Activated CD4-positive, alpha-beta T cell treated with anti-CD3 and anti-CD28 coated beads, Interleukin-2, amount 10 ng/mL, durations not matched to agents 24 days and 14 days (primary cell): ENCODE measurements around the gene TAB2. TPM values are rescaled to one million over a fixed set of nuclear protein-coding genes. Genes with fewer than 3 reads are reported as not detected.
"Not testable (repeated sequence)": the region's sequence is repeated elsewhere in the genome, so short reads cannot be mapped to it uniquely, and the experiment has no call there.

ENCODE experiments used
- DNase-seq: peaks from one replicate; pipeline ENCODE4 v3.0.0; 2022
- H3K27ac Mint-ChIP-seq: one replicate; pipeline ENCODE4 v1.8.0; 2022; ENCODE audit warnings: mild to moderate bottlenecking, mixed read lengths
- H3K27me3 Mint-ChIP-seq: one replicate; pipeline ENCODE4 v1.8.0; 2022; ENCODE audit warnings: mixed read lengths
- H3K36me3 Mint-ChIP-seq: one replicate; pipeline ENCODE4 v1.8.0; 2022; ENCODE audit warnings: low read depth, mild to moderate bottlenecking, mixed read lengths
- H3K4me1 Mint-ChIP-seq: one replicate; pipeline ENCODE4 v1.8.0; 2021; ENCODE audit warnings: mixed read lengths
- H3K4me3 Mint-ChIP-seq: one replicate; pipeline ENCODE4 v1.8.0; 2022; ENCODE audit warnings: mild to moderate bottlenecking, moderate library complexity, mixed read lengths
- H3K9me3 Mint-ChIP-seq: one replicate; pipeline ENCODE4 v1.8.0; 2021; ENCODE audit warnings: mixed read lengths
- intact Hi-C: fragments of 100-400 bp; cut with micrococcal nuclease; formaldehyde crosslinking; loops from one replicate; pipeline ENCODE4 v1.15.1; 2023
- total RNA-seq: library from RNA; stranded (reverse); gene quantifications from 2 replicates; pipeline ENCODE4 v1.2.3, GENCODE V29; 2022

TAB2 gene
- total RNA-seq, 1 donor from 2014 or later, result 136 TPM

GRCh38 chr6:149318581-149319286 lies 1.2 kb downstream of the TAB2 start:
- Mint-ChIP-seq H3K4me3 (peak overlapping the region; percentile 91), H3K4me1 (peaks cover 43% of the 10 kb centered on the region), H3K36me3 (peaks cover 39% of the 10 kb centered on the region), H3K27ac (peak overlapping the region; percentile 99), H3K9me3 (peaks cover 2% of the 10 kb centered on the region), H3K27me3 (no peaks in the 10 kb centered on the region)
- intact Hi-C loops, result loop anchor here (1.0 to 5.0 kb wide), 12 partner anchors 48 to 285 kb away; no protein-coding TSS in a partner anchor
- DNase-seq, result no peak

GRCh38 chr6:149319422-149319821 lies 1.9 kb downstream of the TAB2 start:
- Mint-ChIP-seq H3K4me3 (peak overlapping the region; percentile 91), H3K27me3 (no peaks in the 10 kb centered on the region), H3K4me1 (peaks cover 42% of the 10 kb centered on the region), H3K36me3 (peaks cover 43% of the 10 kb centered on the region), H3K9me3 (no peaks in the 10 kb centered on the region), H3K27ac (peak overlapping the region; percentile 99)
- intact Hi-C loops, result loop anchor here (1.0 to 5.0 kb wide), 10 partner anchors 49 to 286 kb away; no protein-coding TSS in a partner anchor
- DNase-seq, result no peak

GRCh38 chr6:149320016-149320415 lies 2.5 kb downstream of the TAB2 start:
- Mint-ChIP-seq H3K4me3 (peak overlapping the region; percentile 91), H3K36me3 (peaks cover 45% of the 10 kb centered on the region), H3K27ac (peak overlapping the region; percentile 99), H3K4me1 (peaks cover 46% of the 10 kb centered on the region)
- H3K27me3 Mint-ChIP-seq, intact Hi-C loops, H3K9me3 Mint-ChIP-seq: not testable (repeated sequence)
- DNase-seq, result peak; percentile 72

GRCh38 chr6:149320796-149321195 lies 3.3 kb downstream of the TAB2 start:
- no peaks in the 10 kb centered on the region for H3K9me3 Mint-ChIP-seq
- no peak for DNase-seq
- peak overlapping the region; percentile 99 for H3K27ac Mint-ChIP-seq
- peak overlapping the region; percentile 91 for H3K4me3 Mint-ChIP-seq
- peaks cover 48% of the 10 kb centered on the region for H3K4me1 Mint-ChIP-seq
- peaks cover 47% of the 10 kb centered on the region for H3K36me3 Mint-ChIP-seq
- no peaks in the 10 kb centered on the region for H3K27me3 Mint-ChIP-seq
- intact Hi-C loops, result loop anchor here (1.0 kb wide), 1 partner anchor 16 kb away; no protein-coding TSS in a partner anchor

GRCh38 chr6:149323353-149323752 lies 5.8 kb downstream of the TAB2 start:
- Mint-ChIP-seq H3K27ac (peak overlapping the region; percentile 83), H3K9me3 (no peaks in the 10 kb centered on the region), H3K36me3 (peaks cover 59% of the 10 kb centered on the region), H3K4me1 (peaks cover 63% of the 10 kb centered on the region), H3K4me3 (peak overlapping the region; percentile 91), H3K27me3 (no peaks in the 10 kb centered on the region)
- DNase-seq, result peak; percentile 54
- intact Hi-C loops, result no loop called here

- Mint-ChIP-seq H3K36me3 (peaks cover 60% of the 10 kb centered on the region), H3K4me1 (peaks cover 65% of the 10 kb centered on the region), H3K27me3 (no peaks in the 10 kb centered on the region), H3K27ac (peak overlapping the region; percentile 83), H3K4me3 (peak overlapping the region; percentile 91), H3K9me3 (no peaks in the 10 kb centered on the region)
- intact Hi-C loops, result no loop called here
- DNase-seq, result peak; percentile 47
These were observed 6.4 kb downstream of the TAB2 start for GRCh38 chr6:149323925-149324324.

GRCh38 chr6:149324428-149324827 lies 6.9 kb downstream of the TAB2 start:
- Mint-ChIP-seq H3K27ac (peak overlapping the region; percentile 82), H3K4me1 (peaks cover 70% of the 10 kb centered on the region), H3K36me3 (peaks cover 59% of the 10 kb centered on the region), H3K27me3 (no peaks in the 10 kb centered on the region), H3K9me3 (no peaks in the 10 kb centered on the region), H3K4me3 (peak overlapping the region; percentile 74)
- intact Hi-C loops, result no loop called here
- peak; percentile 66 for DNase-seq

- Mint-ChIP-seq H3K36me3 (peaks cover 54% of the 10 kb centered on the region), H3K9me3 (no peaks in the 10 kb centered on the region), H3K27ac (peak overlapping the region; percentile 82), H3K4me1 (peaks cover 77% of the 10 kb centered on the region), H3K4me3 (peak overlapping the region; percentile 74), H3K27me3 (no peaks in the 10 kb centered on the region)
- DNase-seq, result peak; percentile 56
- intact Hi-C loops, result loop anchor here (1.0 kb wide), 1 partner anchor 11 kb away; no protein-coding TSS in a partner anchor
These were observed 8.2 kb downstream of the TAB2 start for GRCh38 chr6:149325648-149326236.

GRCh38 chr6:149327638-149328037 lies 10.1 kb downstream of the TAB2 start:
- Mint-ChIP-seq H3K4me1 (peaks cover 80% of the 10 kb centered on the region), H3K27me3 (no peaks in the 10 kb centered on the region), H3K4me3 (peak overlapping the region; percentile 10), H3K36me3 (peaks cover 41% of the 10 kb centered on the region), H3K9me3 (no peaks in the 10 kb centered on the region), H3K27ac (peak overlapping the region; percentile 73)
- DNase-seq, result no peak
- intact Hi-C loops, result loop anchor here (2.0 kb wide), 1 partner anchor 65 kb away; no protein-coding TSS in a partner anchor

GRCh38 chr6:149328083-149328482 lies 10.6 kb downstream of the TAB2 start:
- Mint-ChIP-seq H3K36me3 (peaks cover 38% of the 10 kb centered on the region), H3K4me1 (peaks cover 79% of the 10 kb centered on the region), H3K27ac (peak overlapping the region; percentile 73), H3K27me3 (no peaks in the 10 kb centered on the region), H3K9me3 (no peaks in the 10 kb centered on the region), H3K4me3 (peak overlapping the region; percentile 61)
- no peak for DNase-seq
- intact Hi-C loops, result loop anchor here (2.0 kb wide), 1 partner anchor 65 kb away; no protein-coding TSS in a partner anchor

- no peak for DNase-seq
- Mint-ChIP-seq H3K4me1 (peaks cover 80% of the 10 kb centered on the region), H3K27me3 (no peaks in the 10 kb centered on the region), H3K4me3 (peak overlapping the region; percentile 61), H3K9me3 (no peaks in the 10 kb centered on the region), H3K27ac (peak overlapping the region; percentile 73), H3K36me3 (peaks cover 33% of the 10 kb centered on the region)
- intact Hi-C loops, result loop anchor here (2.0 kb wide), 1 partner anchor 63 kb away; no protein-coding TSS in a partner anchor
These were observed 12.0 kb downstream of the TAB2 start for GRCh38 chr6:149329529-149329928.

- Mint-ChIP-seq H3K4me1 (peaks cover 80% of the 10 kb centered on the region), H3K27me3 (no peaks in the 10 kb centered on the region), H3K9me3 (no peaks in the 10 kb centered on the region), H3K4me3 (peak overlapping the region; percentile 67), H3K36me3 (peaks cover 37% of the 10 kb centered on the region), H3K27ac (peak overlapping the region; percentile 6)
- intact Hi-C loops, result no loop called here
- DNase-seq, result no peak
These were observed 12.6 kb downstream of the TAB2 start for GRCh38 chr6:149330133-149330532.

GRCh38 chr6:149331043-149331807 lies 13.7 kb downstream of the TAB2 start:
- no peaks in the 10 kb centered on the region for H3K27me3 Mint-ChIP-seq
- intact Hi-C loops, result no loop called here
- peaks cover 33% of the 10 kb centered on the region for H3K36me3 Mint-ChIP-seq
- peak overlapping the region; percentile 76 for H3K27ac Mint-ChIP-seq
- H3K4me1 Mint-ChIP-seq, result peaks cover 77% of the 10 kb centered on the region
- no peaks in the 10 kb centered on the region for H3K9me3 Mint-ChIP-seq
- H3K4me3 Mint-ChIP-seq, result peak overlapping the region; percentile 67
- DNase-seq, result no peak
